AML-193 (cell line): ENCODE measurements around the gene RAC3.

Source experiments
- DNase-seq, 2 experiments: peaks; one replicate each; lab custom pipeline; 2025; lab: John Stamatoyannopoulos, UW

RAC3 gene

GRCh38 chr17:82023447-82024241 is 7.8 kb upstream of the RAC3 start:
- DNase-seq = peak; percentile 26

- DNase-seq = no peak
Observed at GRCh38 chr17:82024859-82025258, 6.6 kb upstream of the RAC3 start.

- DNase-seq = no peak
Observed at GRCh38 chr17:82025401-82026107, 5.9 kb upstream of the RAC3 start.

- DNase-seq = no peak
Observed at GRCh38 chr17:82028246-82028645, 3.2 kb upstream of the RAC3 start.

GRCh38 chr17:82028966-82029365 is 2.5 kb upstream of the RAC3 start:
- DNase-seq = no peak

GRCh38 chr17:82029391-82029790 is 2.1 kb upstream of the RAC3 start:
- no peak for DNase-seq

GRCh38 chr17:82029990-82030469 is 1.4 kb upstream of the RAC3 start:
- no peak for DNase-seq

GRCh38 chr17:82030470-82031302 is 792 bp upstream of the RAC3 start:
- DNase-seq = peak; percentile 70 to 79

GRCh38 chr17:82031885-82032627 is 578 bp downstream of the RAC3 start:
- peak in 1 of 2 experiments; percentile 19 for DNase-seq

GRCh38 chr17:82033359-82034085 is 2.0 kb downstream of the RAC3 start:
- no peak for DNase-seq

GRCh38 chr17:82034371-82035011 is 3.0 kb downstream of the RAC3 start:
- no peak for DNase-seq

- DNase-seq = no peak
Observed at GRCh38 chr17:82035488-82035887, 4.0 kb downstream of the RAC3 start.

GRCh38 chr17:82035956-82036633 is 4.6 kb downstream of the RAC3 start:
- no peak for DNase-seq

- DNase-seq = no peak
Observed at GRCh38 chr17:82036634-82037091, 5.2 kb downstream of the RAC3 start.

- DNase-seq = peak; percentile 97 to 98
Observed at GRCh38 chr17:82037092-82037888, 5.8 kb downstream of the RAC3 start, which contains the start of gene DCXR. DCXR (minus strand) TSS chr17:82037697; CDS start chr17:82037682, 15 bp downstream.

GRCh38 chr17:82037889-82038195 is 6.4 kb downstream of the RAC3 start:
- DNase-seq = no peak

- DNase-seq = peak; percentile 25 to 55
Observed at GRCh38 chr17:82038796-82039409, 7.4 kb downstream of the RAC3 start.

- DNase-seq = no peak
Observed at GRCh38 chr17:82039695-82040299, 8.3 kb downstream of the RAC3 start.
